SK-N-SH (cell line): ENCODE measurements around the gene CYB561. TPM values are rescaled to one million over a fixed set of nuclear protein-coding genes. Genes with fewer than 3 reads are reported as not detected.
"Not testable (repeated sequence)": the region's sequence is repeated elsewhere in the genome, so short reads cannot be mapped to it uniquely, and the experiment has no call there.

ENCODE experiments used
- CTCF ChIA-PET: fragments of 300-600, 350-600 bp; formaldehyde crosslinking; extraction: SDS; loops from one replicate; lab custom pipeline; 2021; lab: Yijun Ruan, JAX
- POLR2A ChIA-PET: fragments of 350-600 bp; sonication (Branson Sonifier 250); formaldehyde crosslinking; extraction: SDS; loops from one replicate; lab custom pipeline; 2020; ENCODE audit warnings: antibody characterized with exemption, inconsistent platforms; lab: Yijun Ruan, JAX
- DNase-seq: peaks from one replicate; pipeline ENCODE4 v3.0.0; 2012
- H2AFZ ChIP-seq: fragments of 200-600 bp; sonication (generic); 2 replicates; pipeline ENCODE4 v1.8.1; 2016; ENCODE audit warnings: antibody characterized with exemption, mild to moderate bottlenecking, low read depth
- H3F3A ChIP-seq: fragments of 200-600 bp; sonication (generic); replicated peaks from 2 replicates; pipeline ENCODE3; 2016; ENCODE audit warnings: antibody characterized with exemption, mild to moderate bottlenecking; ENCODE audit not compliant: insufficient read depth
- H3K27ac ChIP-seq, 2 experiments: fragments of 200-500 bp in 1 of 2; fragments of 200-600 bp in 1 of 2; sonication (Bioruptor generic) in 1 of 2; sonication (generic), shearing (Covaris generic) in 1 of 2; 2 replicates each; pipeline versions ENCODE4 v1.5.1 to v1.6.1; 2014 to 2016; ENCODE audit warnings: low read depth in 2 of 2, inconsistent platforms in 1 of 2, low read length in 1 of 2, mild to moderate bottlenecking in 1 of 2, mixed read lengths in 1 of 2
- H3K27me3 ChIP-seq: fragments of 200-600 bp; sonication (generic), shearing (Covaris generic); 2 replicates; pipeline ENCODE4 v1.6.1; 2016; ENCODE audit warnings: mixed run types; ENCODE audit not compliant: insufficient read depth
- H3K36me3 ChIP-seq, 2 experiments: fragments of 200-500 bp in 1 of 2; fragments of 200-600 bp in 1 of 2; sonication (Bioruptor generic) in 1 of 2; sonication (generic) in 1 of 2; replicated peaks in 1 of 2; 2 replicates each; pipeline versions ENCODE3 to v1.5.1; 2014 to 2016; ENCODE audit warnings: low read length in 1 of 2, mild to moderate bottlenecking in 1 of 2; ENCODE audit not compliant: insufficient read depth in 2 of 2, control insufficient read depth in 1 of 2
- H3K4me1 ChIP-seq, 2 experiments: fragments of 200-500 bp in 1 of 2; fragments of 200-600 bp in 1 of 2; sonication (Bioruptor generic) in 1 of 2; sonication (generic), shearing (Covaris generic) in 1 of 2; 2 replicates each; pipeline versions ENCODE4 v1.5.1 to v1.6.1; 2014 to 2016; ENCODE audit warnings: low read depth in 1 of 2, low read length in 1 of 2, mixed run types in 1 of 2; ENCODE audit not compliant: insufficient read depth in 2 of 2, control insufficient read depth in 1 of 2
- H3K4me2 ChIP-seq: fragments of 200-600 bp; sonication (generic), shearing (Covaris generic); 2 replicates; pipeline ENCODE4 v1.6.1; 2017; ENCODE audit warnings: mixed run types
- H3K4me3 ChIP-seq, 2 experiments: fragments of 200-500 bp in 1 of 2; fragments of 200-600 bp in 1 of 2; sonication (Bioruptor generic) in 1 of 2; sonication (generic), shearing (Covaris generic) in 1 of 2; 2 replicates each; pipeline versions ENCODE4 v1.5.1 to v1.8.1; 2014 to 2016; ENCODE audit warnings: low read depth in 2 of 2, inconsistent platforms in 1 of 2, low read length in 1 of 2, mild to moderate bottlenecking in 1 of 2, mixed read lengths in 1 of 2, moderate library complexity in 1 of 2
- H3K79me2 ChIP-seq: fragments of 200-600 bp; sonication (generic); 2 replicates; pipeline ENCODE4 v1.8.1; 2017; ENCODE audit warnings: mild to moderate bottlenecking; ENCODE audit not compliant: insufficient read depth
- H3K9ac ChIP-seq: fragments of 200-600 bp; sonication (generic); 2 replicates; pipeline ENCODE4 v1.6.1; 2017; ENCODE audit warnings: mixed run types
- H3K9me2 ChIP-seq: fragments of 200-600 bp; sonication (generic); 2 replicates; pipeline ENCODE4 v1.6.1; 2017; ENCODE audit warnings: mixed run types
- H3K9me3 ChIP-seq: fragments of 200-600 bp; sonication (generic); 2 replicates; pipeline ENCODE4 v1.6.1; 2017; ENCODE audit warnings: mixed run types, mild to moderate bottlenecking, moderate library complexity
- H4K20me1 ChIP-seq: fragments of 200-600 bp; sonication (generic); 2 replicates; pipeline ENCODE4 v1.6.1; 2017; ENCODE audit warnings: mild to moderate bottlenecking, mixed run types; ENCODE audit not compliant: insufficient read depth
- CHD2 ChIP-seq: fragments of 150-350 bp; IDR thresholded peaks from 2 replicates; pipeline ENCODE4 v1.6.1; 2018; ENCODE audit warnings: low read length; ENCODE audit not compliant: partially characterized antibody
- CTCF ChIP-seq: fragments of 200-600 bp; sonication (generic); IDR thresholded peaks from 2 replicates; pipeline ENCODE4 v1.6.1; 2017; ENCODE audit warnings: antibody characterized with exemption, mild to moderate bottlenecking, moderate library complexity
- GABPA ChIP-seq: IDR thresholded peaks from 2 replicates; pipeline ENCODE4 v1.4.0; 2012; ENCODE audit warnings: low read depth, mild to moderate bottlenecking
- MAX ChIP-seq: IDR thresholded peaks from 2 replicates; pipeline ENCODE4 v1.4.0; 2012; ENCODE audit warnings: low read depth
- MEF2A ChIP-seq: IDR thresholded peaks from 2 replicates; pipeline ENCODE4 v1.4.0; 2012; ENCODE audit warnings: low read depth, borderline replicate concordance
- MXI1 ChIP-seq: IDR thresholded peaks from 2 replicates; pipeline ENCODE4 v1.6.1; 2012; ENCODE audit warnings: mild to moderate bottlenecking, low read depth, low read length, improper control_type of control experiment
- RXRA ChIP-seq: IDR thresholded peaks from 2 replicates; pipeline ENCODE4 v1.4.0; 2012; ENCODE audit warnings: low read depth, mild to moderate bottlenecking, borderline replicate concordance
- USF1 ChIP-seq: IDR thresholded peaks from 2 replicates; pipeline ENCODE4 v1.4.0; 2012; ENCODE audit warnings: low read depth, borderline replicate concordance
- YY1 ChIP-seq: IDR thresholded peaks from 2 replicates; pipeline ENCODE4 v1.4.0; 2012; ENCODE audit warnings: low read depth, mild to moderate bottlenecking
- WGBS: methylation state at CpG from one replicate; pipeline ENCODE4 v1.1.6; 2017; ENCODE audit warnings: low lambda C conversion rate; 5-methylcytosine and 5-hydroxymethylcytosine counted together
- polyA plus RNA-seq, 3 experiments: library from polyadenylated mRNA; depleted of rRNA; stranded (reverse); fragments of >200 nt; gene quantifications; 2 replicates each; pipeline ENCODE4 v1.2.3, GENCODE V29; 2012

Gene CYB561
- polyA plus RNA-seq, 1 of the 3 experiments (the other 2 are of a cell fraction): 28.3 TPM

GRCh38 chr17:63468099-63468498 is 22.0 kb upstream of the CYB561 start:
- 90% methylated on average over 6 of the region's 6 CpGs for WGBS
- not testable (repeated sequence) for H3K79me2 ChIP-seq, H3K4me1 ChIP-seq, H3K27me3 ChIP-seq, H2AFZ ChIP-seq, H3K27ac ChIP-seq, H3K4me3 ChIP-seq, H3K9me3 ChIP-seq, H3K9me2 ChIP-seq, H3F3A ChIP-seq, H3K4me2 ChIP-seq, DNase-seq, H3K36me3 ChIP-seq, H3K9ac ChIP-seq, H4K20me1 ChIP-seq
- ChIA-PET POLR2A (interaction anchor here (1.8 kb wide), 1 partner anchor 9 kb away, joined by 8 read pairs; the partner anchor contains the start of gene ACE), CTCF (interaction anchor here (0.6 to 7.1 kb wide), 5 partner anchors 8 to 180 kb away, joined by 3 to 35 read pairs (median 3); partner anchors contain the start of gene ACE)

GRCh38 chr17:63464691-63465236 is 18.7 kb upstream of the CYB561 start:
- Histone ChIP-seq H3K9me3 (no peaks in the 10 kb centered on the region), H3K27me3 (no peaks in the 10 kb centered on the region), H3K36me3 (no peaks in the 10 kb centered on the region), H3K4me1 (peaks cover 7 to 11% of the 10 kb centered on the region in 2 experiments), H3K4me2 (no peak overlapping the region), H3F3A (peaks cover 17% of the 10 kb centered on the region), H2AFZ (no peak overlapping the region), H3K4me3 (no peak overlapping the region), H3K27ac (no peak overlapping the region), H3K79me2 (no peaks in the 10 kb centered on the region), H3K9ac (no peak overlapping the region), H3K9me2 (no peaks in the 10 kb centered on the region), H4K20me1 (no peaks in the 10 kb centered on the region)
- WGBS: 82% methylated on average over 4 of the region's 4 CpGs
- TF ChIP-seq MAX: no peak
- TF ChIP-seq MXI1: no peak
- TF ChIP-seq RXRA: no peak
- TF ChIP-seq MEF2A: no peak
- no peak for TF ChIP-seq YY1
- no peak for TF ChIP-seq GABPA
- TF ChIP-seq CHD2: no peak
- no peak for TF ChIP-seq CTCF
- no peak for TF ChIP-seq USF1
- ChIA-PET CTCF (interaction anchor here (1.0 to 7.1 kb wide), 3 partner anchors 14 to 57 kb away, joined by 3 to 35 read pairs (median 3); partner anchors contain the start of gene ACE), POLR2A (no interaction called here)
- DNase-seq: no peak
